ENCODE results near the gene CPT1A.

CPT1A gene

GRCh38 chr11:68828155-68828931 is 13.4 kb downstream of the CPT1A start:
- DNase-seq, result no peak

DNA sequence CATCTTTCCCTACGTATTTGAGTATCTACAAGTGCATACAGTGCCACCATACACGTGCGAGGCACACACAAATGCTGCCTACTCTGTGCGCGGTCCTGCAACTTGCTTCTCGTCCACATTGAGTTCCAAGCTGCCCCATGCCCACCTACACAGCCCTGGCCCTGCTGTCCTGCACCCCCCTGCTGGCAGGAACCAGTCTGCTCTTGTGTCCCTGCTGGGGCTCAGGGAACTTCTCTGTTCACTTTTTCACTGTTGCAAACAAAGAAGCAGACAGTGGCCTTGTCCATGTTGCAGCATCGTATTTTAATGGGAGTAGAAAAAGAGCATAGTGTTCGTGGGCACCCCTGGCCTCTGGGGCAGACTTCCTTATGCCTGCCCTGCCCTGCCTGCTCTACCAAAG is 14.0 kb downstream of the CPT1A start:
- no peak for DNase-seq

GRCh38 chr11:68826726-68827125 is 15.0 kb downstream of the CPT1A start:
- DNase-seq, result no peak

DNA sequence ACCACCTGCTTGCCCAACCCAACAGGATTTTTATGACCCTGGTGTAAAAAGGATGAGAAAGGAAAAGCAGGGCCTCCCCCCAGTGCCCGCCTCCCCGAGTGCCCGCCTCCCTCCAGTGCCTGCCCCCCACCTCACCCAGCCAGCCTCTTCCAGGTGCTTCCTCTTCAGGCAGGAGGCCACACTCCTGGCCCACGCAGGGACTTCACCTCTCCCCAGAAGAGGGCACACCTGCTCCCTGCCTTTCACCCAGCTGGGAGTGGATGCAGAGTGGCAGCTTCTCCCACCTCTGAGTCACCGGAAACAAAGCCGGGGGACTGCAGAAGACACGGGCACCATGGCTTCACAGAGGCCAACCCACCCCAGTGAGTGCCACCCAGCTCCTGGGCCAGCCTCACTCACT is 16.1 kb downstream of the CPT1A start:
- DNase-seq, result no peak

DNA sequence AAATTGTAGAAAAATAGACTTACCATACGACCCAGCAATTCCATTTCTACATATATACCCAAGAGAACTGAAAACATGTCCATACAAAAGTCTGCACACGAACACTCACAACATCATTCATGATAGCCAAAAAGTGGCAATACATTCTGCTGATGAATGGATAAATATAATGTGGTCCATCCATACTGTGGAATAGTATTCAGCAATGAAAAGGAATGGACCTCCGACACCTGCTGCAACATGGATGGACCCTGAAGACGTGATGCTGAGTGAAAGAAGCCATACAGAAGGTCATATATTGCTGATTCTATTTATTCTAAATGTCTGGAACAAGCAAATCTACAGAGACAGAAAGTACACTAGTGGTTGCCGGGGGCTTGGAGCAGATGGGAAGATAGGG is 19.2 kb downstream of the CPT1A start:
- no peak for DNase-seq

- DNase-seq, result no peak
These were observed 20.0 kb downstream of the CPT1A start for GRCh38 chr11:68821670-68822069.

- DNase-seq, result no peak
These were observed 22.4 kb downstream of the CPT1A start for GRCh38 chr11:68819362-68819761.

DNA sequence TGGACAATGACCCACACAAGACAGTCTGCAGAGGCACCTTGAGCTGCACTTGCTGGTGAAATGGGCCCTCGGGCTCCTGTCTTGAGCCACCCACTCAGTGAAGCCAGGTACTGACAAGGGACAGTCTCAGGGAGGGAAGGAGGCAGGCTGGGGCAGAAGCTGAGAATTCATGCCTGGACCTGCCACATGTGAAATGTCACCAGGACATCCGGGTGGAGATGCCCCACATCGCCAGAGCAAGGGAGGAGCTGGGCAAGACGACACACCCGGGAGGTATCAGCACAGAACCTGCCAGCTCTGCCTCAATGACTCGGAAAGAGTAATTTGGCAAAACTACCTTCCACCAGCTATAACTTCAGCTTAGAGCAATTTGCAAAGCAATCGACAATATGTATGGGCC is 23.5 kb downstream of the CPT1A start:
- DNase-seq, result no peak

- no peak for DNase-seq
These were observed 24.2 kb downstream of the CPT1A start for GRCh38 chr11:68817554-68817953.

GRCh38 chr11:68816917-68817419 is 24.7 kb downstream of the CPT1A start:
- no peak for DNase-seq

DNA sequence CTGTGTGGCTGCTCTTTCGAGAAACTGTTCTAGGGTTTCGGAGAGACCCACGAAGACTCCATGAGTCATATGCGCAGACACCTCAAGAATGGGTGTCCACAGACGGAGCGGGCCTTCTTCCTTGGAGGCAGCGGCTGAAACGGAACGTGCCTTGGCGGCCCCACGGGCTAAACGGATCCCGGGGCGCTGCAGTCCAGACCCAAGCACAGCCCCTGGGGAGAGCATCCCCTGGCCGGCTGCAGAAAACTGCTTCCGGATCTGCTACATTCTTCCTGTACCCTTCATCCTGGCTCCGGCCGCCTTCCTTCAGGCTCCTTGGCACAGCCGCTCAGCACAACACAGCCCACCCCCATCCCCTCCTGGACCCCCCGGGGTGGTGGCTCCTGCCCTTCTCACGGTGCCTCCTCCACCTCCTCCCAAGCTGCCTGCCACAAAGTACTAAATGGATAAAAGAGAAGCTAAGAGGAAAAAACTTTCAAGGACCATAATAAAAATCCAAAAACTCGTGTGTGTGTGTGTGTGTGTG is 25.4 kb downstream of the CPT1A start:
- no peak for DNase-seq

DNA sequence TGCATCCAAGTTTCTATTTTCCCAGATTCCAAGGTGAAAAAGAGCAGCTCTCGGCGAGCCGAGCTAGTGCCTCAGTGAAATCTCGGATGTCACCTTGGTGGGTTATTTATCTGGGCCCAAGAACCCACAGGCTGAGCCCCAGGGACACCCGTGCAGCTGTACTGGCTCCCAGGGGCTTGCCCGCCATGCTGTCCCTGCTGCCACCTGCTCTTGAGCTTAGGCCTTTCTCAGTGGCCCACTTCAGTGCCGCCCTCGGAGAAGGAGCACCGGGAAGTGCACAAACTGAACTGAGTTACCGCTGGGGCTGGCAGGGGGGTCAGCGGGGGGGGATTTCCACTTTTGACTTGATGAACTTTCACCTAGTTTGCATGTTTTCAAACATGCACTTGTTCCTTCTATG is 27.9 kb downstream of the CPT1A start:
- DNase-seq, result no peak

DNA sequence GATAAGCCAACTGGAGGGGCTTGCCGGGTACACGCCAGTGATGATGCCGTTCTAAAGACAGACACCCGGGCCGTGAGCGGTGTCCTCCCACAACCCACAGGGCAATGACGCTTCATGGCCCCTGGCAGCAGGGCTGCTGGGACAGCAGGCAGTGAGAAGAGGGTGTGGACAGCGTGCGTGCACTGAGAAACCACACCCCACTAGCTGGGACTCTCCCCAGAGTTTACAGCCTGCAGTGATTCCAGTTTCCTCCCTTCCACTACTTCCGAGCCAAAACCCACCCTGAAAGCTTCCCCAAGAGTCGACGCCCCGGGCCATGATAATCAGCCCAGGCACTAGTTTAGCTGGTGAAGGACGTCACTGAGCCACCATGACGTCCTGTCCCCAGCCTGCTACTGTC is 29.2 kb downstream of the CPT1A start:
- DNase-seq, result no peak

DNA sequence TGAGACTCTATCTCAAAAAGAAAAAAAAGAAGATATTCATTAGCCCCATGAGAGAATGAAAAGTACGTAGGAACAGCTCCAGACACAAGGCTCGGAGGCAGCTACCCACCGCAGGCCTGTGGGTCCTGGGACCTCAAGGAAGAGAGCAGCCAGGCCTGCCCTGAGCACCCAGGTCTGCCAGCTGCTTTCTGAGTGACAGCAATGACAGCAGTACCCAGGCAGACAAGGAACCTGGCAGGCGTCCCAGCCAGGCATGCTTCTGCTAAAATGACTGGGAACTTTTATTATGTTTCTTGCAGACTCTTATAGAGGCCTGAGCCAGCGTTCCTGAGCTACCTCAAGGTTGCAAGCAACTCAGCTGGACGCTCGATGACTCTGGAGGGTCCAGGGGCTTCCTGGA is 31.6 kb downstream of the CPT1A start:
- DNase-seq, result no peak

- DNase-seq, result no peak
These were observed 32.2 kb downstream of the CPT1A start for GRCh38 chr11:68809506-68809905.

GRCh38 chr11:68808787-68809186 is 32.9 kb downstream of the CPT1A start:
- no peak for DNase-seq

DNA sequence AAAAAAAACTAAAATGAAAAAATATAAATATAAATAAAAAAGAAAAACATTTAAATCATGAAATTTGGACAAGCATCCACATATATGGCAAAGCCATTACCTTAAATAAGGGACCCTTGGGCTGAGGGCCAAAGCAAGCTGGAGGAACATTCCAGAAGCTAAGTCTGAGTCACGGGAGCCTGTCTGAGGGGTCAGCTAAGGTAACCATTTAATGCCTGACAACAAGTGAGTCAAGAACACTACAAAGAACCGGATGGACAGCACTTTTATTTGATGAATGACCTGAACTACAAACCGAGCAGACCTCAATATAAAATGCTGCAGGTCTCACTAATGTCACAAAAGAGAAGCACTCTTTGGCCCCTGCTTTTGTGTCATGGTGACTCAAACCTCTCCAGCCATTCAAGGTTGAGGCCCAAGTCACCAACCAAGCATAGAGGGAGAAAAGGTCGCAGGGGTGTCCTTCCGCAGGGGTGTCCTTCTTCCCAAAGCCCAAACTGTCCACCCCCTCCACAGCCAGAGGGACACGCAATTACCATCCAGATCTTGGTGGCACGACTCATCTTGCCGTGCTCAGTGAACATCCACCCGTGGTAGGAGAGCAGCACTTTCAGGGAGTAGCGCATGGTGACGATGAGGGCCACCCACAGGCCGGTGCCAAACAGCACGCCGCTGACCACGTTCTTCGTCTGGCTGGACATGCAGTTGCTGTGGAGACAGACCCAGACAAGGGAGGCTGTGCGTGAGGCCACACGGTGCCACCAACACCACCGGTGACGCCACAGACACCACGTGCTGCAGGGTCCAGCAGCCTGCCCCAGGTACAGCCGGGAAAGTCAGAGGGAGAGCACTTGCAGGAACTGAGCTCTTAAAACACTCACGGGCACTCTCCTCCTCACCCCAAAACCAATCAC is 34.5 kb downstream of the CPT1A start:
- no peak for DNase-seq

GRCh38 chr11:68804786-68805185 is 36.9 kb downstream of the CPT1A start:
- no peak for DNase-seq

DNA sequence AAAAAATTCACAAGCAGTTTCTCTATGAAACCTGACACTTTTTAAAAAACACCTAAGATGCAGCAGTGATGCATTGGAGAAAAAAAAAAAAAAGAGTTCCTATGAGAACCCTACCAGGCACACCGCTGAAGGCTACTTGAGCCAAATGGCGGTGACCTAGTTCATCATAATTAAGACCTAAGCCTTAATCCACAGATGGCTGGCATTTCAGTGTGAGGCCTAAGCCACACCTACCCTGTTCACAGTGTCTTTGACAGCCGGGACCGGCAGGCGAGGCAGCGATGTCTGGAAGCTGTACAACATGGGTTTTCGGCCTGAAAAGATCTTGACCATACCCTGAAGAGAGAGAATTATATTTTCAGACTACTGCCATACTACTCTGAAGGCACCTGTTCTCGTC is 38.0 kb downstream of the CPT1A start:
- no peak for DNase-seq

GRCh38 chr11:68798221-68798813 is 43.4 kb downstream of the CPT1A start:
- DNase-seq, result no peak

- DNase-seq, result no peak
These were observed 44.9 kb downstream of the CPT1A start for GRCh38 chr11:68796801-68797200.

DNA sequence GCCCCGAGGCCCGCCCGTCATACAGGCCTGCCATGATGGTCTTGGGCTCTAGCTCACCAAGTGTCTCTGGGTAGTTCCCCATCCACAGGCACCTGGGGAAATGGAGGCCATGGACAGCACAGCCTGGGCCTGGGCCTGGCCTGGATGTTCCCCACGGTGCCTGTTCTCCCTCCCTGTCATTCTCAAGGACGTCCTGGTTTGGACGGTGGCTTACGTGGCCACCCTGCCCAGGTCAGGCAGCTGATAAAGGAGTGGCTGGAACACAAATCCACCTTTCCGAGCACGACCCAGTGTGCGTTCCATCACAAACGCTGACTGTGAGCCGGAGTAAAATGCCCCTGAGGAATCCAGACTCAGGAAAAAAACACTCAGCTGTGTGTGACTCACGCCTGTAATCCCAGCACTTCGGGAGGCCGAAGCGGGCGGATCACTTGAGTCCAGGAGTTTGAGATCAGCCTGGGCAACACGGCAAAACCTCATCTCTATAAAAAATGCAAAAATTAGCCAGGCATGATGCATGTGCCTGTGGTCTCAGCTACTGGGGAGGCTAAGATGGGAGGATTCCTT is 49.2 kb downstream of the CPT1A start:
- no peak for DNase-seq

DNA sequence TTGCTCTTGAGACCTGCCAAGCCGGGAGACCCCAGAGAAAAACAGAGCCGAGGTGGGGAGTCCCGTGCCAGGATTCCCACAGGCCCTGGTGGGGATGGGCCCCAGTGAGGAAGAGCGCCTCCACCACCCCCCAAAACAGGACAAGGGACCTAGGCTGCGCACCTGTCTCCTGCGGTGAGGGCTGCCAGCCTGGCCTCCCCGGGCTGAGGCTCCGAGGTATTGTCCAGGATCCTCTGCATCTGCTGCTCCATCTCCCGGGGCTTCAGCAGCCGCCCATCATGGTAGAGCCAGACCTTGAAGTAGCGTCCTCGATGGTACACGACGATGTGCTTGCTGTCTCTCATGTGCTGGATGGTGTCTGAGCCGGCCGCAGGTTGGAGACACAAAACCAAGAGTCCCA is 57.1 kb downstream of the CPT1A start:
- DNase-seq, result no peak
